CD4-positive, CD25-positive, alpha-beta regulatory T cell (primary cell): ENCODE data around the gene FAM181A. TPM values are rescaled to one million over a fixed set of nuclear protein-coding genes. Genes with fewer than 3 reads are reported as not detected.

Experiments
- ATAC-seq, 2 donors: fragments of 150-1000 bp; cut with Tn5 transposase; one replicate each; pipeline ENCODE4 v1.10.0; 2021; ENCODE audit warnings: low read depth in 2 of 2, moderate number of reproducible peaks in 2 of 2, moderate library complexity in 1 of 2
- DNase-seq, 3 donors: peaks; one replicate each; pipeline versions ENCODE4 v3.0.0 to v3.0.0-alpha.2; 2012 to 2022; ENCODE audit warnings: mixed read lengths in 1 of 3
- H3K27ac ChIP-seq: one replicate; pipeline ENCODE4 v1.7.0; 2013; ENCODE audit warnings: mild to moderate bottlenecking, low read length; ENCODE audit not compliant: insufficient read depth, poor library complexity, severe bottlenecking
- H3K27me3 ChIP-seq: one replicate; pipeline ENCODE4 v1.7.0; 2013; ENCODE audit warnings: low read length; ENCODE audit not compliant: control insufficient read depth, insufficient read depth
- H3K36me3 ChIP-seq: one replicate; pipeline ENCODE4 v1.7.0; 2013; ENCODE audit warnings: mild to moderate bottlenecking, low read length, moderate library complexity; ENCODE audit not compliant: control insufficient read depth, insufficient read depth
- H3K4me1 ChIP-seq: 2 replicates; pipeline ENCODE4 v1.7.0; 2013; ENCODE audit warnings: mild to moderate bottlenecking, low read length; ENCODE audit not compliant: insufficient read depth, control insufficient read depth, poor library complexity, severe bottlenecking
- H3K4me3 ChIP-seq: one replicate; pipeline ENCODE4 v1.7.0; 2013; ENCODE audit warnings: low read depth, mild to moderate bottlenecking, low read length, moderate library complexity
- H3K9me3 ChIP-seq, 2 experiments: 1 replicate in 1 of 2; 2 replicates in 1 of 2; pipeline ENCODE4 v1.7.0; 2013; ENCODE audit warnings: low read length in 2 of 2, mild to moderate bottlenecking in 1 of 2, moderate library complexity in 1 of 2; ENCODE audit not compliant: control insufficient read depth in 2 of 2
- H3K27ac Mint-ChIP-seq, 3 donors: one replicate each; pipeline ENCODE4 v1.8.0; 2020 to 2022; ENCODE audit warnings: mild to moderate bottlenecking in 3 of 3, mixed read lengths in 3 of 3, moderate library complexity in 2 of 3
- H3K27me3 Mint-ChIP-seq: one replicate; pipeline ENCODE4 v1.8.0; 2022; ENCODE audit warnings: mild to moderate bottlenecking, mixed read lengths
- H3K36me3 Mint-ChIP-seq: one replicate; pipeline ENCODE4 v1.8.0; 2020; ENCODE audit warnings: mixed read lengths
- H3K4me1 Mint-ChIP-seq, 4 donors: one replicate each; pipeline ENCODE4 v1.8.0; 2020 to 2022; ENCODE audit warnings: mixed read lengths in 4 of 4, mild to moderate bottlenecking in 1 of 4
- H3K4me3 Mint-ChIP-seq, 4 donors: one replicate each; pipeline ENCODE4 v1.8.0; 2020 to 2022; ENCODE audit warnings: mild to moderate bottlenecking in 4 of 4, mixed read lengths in 4 of 4, moderate library complexity in 3 of 4
- H3K9me3 Mint-ChIP-seq, 7 donors: one replicate each; pipeline ENCODE4 v1.8.0; 2020 to 2022; ENCODE audit warnings: mixed read lengths in 7 of 7, mild to moderate bottlenecking in 3 of 7, moderate library complexity in 2 of 7
- polyA plus RNA-seq, 4 donors: library from polyadenylated mRNA; unstranded; fragments of 300-500 nt; fragmentation: Illumina TruSeq; gene quantifications; one replicate each; pipeline ENCODE4 v1.2.3, GENCODE V29; 2021
- total RNA-seq: library from RNA; stranded (reverse); gene quantifications from one replicate; pipeline ENCODE4 v1.2.3, GENCODE V29; 2022

The FAM181A gene
- total and polyA plus RNA-seq, 5 donors from 2014 or later, result not detected

DNA sequence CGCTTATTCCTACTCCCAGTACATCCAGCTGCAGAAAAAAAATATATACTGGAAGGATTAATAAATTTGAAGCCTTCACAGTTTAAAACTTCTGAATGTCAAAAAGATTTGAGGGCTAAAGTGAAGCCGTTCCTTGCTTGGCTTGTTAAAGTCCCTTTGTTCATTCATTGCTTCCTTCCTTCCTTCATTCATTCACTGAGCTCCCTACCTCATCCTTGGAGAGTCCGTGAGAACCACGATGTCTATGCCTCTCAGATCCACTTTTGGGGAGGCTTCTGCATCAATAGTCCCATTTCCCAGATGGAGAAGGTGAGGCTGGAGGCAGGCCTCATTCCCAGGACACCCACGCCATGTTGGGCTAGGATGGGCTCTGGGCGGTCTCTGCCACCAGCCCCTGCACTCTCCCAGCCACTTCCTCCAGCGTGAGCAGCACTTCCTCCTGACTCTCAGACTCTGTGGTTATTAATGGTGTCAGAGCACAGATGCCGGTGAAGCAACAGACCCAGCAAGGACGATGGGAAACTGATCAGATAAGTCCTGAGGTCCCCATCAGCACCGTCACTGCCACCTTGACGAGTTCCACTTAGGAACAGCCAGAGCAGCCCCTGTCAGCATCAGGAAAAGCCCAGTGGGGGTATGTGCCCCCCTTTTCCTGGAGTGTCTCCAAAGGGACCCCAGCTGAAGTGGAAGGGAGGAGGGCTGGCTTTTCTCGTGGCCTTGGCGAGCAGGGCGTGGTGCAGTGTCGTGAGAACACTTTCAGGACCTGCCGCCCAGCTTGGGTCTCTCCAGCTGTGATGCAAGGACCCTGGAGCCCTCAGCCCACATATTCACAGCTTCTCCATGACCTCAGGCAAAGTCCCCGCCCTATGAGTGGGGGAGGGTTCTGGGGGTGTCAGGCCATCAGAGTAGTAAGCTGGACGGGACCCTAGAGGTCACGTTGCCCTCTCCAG lies 28.0 kb downstream of the FAM181A start:
- ATAC-seq (peak; percentile 50 to 53), DNase-seq (peak; percentile 36 to 85 (median 57))
- H3K27ac Mint-ChIP-seq, result peak overlapping the region; percentile 94 to 95 (median 95)
- peaks cover 13 to 81% (median 52%) of the 10 kb centered on the region in 4 donors for H3K4me1 Mint-ChIP-seq
- peaks cover 4% of the 10 kb centered on the region for H3K27me3 Mint-ChIP-seq
- H3K4me1 ChIP-seq, result peaks cover 72% of the 10 kb centered on the region
- H3K27ac ChIP-seq, result peak overlapping the region; percentile 79
- H3K9me3 Mint-ChIP-seq, result no peaks in the 10 kb centered on the region
- H3K4me3 ChIP-seq, result peak overlapping the region; percentile 77
- peak overlapping the region; percentile 78 to 92 (median 82) for H3K4me3 Mint-ChIP-seq
- no peaks in the 10 kb centered on the region for H3K36me3 Mint-ChIP-seq
- H3K9me3 ChIP-seq, result no peaks in the 10 kb centered on the region
- peaks cover 7% of the 10 kb centered on the region for H3K36me3 ChIP-seq
- no peaks in the 10 kb centered on the region for H3K27me3 ChIP-seq

- Mint-ChIP-seq H3K27ac (peak overlapping the region; percentile 69 to 95 (median 94)), H3K4me1 (peaks cover 13 to 87% (median 58%) of the 10 kb centered on the region in 4 donors), H3K27me3 (peaks cover 4% of the 10 kb centered on the region), H3K9me3 (no peaks in the 10 kb centered on the region), H3K4me3 (peak overlapping the region; percentile 78 to 92 (median 82)), H3K36me3 (no peaks in the 10 kb centered on the region)
- ATAC-seq (no peak), DNase-seq (no peak)
- peak overlapping the region; percentile 79 for H3K27ac ChIP-seq
- peaks cover 2% of the 10 kb centered on the region for H3K36me3 ChIP-seq
- no peaks in the 10 kb centered on the region for H3K27me3 ChIP-seq
- peaks cover 80% of the 10 kb centered on the region for H3K4me1 ChIP-seq
- no peaks in the 10 kb centered on the region for H3K9me3 ChIP-seq
- peak overlapping the region; percentile 77 for H3K4me3 ChIP-seq
Measured at GRCh38 chr14:93955850-93956481, 28.8 kb downstream of the FAM181A start.

DNA sequence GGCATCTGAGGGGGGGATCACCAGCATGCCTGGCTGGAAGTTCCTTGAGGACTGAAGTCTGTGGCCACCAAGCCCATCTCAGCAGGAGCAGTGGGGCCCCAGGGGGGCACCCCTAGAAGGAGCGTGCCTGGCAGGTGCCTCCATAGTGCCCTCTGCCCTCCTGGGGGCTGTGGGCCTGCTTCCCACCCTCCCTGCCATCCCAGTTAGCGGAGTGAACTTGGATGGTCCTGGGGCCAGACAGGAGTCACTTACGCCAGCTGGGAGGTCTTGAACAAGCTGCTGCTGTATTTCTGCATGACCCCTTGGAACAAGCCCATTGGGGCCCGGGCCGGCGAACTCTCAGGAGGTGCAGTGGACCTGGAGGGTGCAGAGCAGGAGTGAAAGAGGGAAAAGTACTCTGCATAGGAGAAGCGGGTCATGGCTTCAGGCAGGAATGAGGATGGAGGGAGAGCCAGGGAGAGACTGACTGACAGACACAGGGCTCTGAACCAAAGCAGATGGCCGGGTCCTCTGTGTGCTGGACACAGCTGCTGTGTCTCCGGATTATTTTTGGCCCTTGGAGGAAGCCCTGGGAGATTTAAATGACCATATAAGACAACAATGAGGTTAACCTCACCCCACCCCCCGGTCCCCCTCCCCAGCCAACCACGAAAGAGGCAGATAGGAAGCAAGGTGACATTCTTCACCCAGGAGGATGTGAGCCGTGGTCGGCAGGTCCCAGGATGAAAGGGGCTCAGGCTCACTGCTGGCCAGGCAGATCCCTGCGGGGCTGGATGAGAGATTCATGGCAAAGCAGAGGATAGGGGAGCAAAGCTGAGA lies 29.6 kb downstream of the FAM181A start:
- peak in 1 of 3 donors; percentile 54 for DNase-seq
- H3K4me3 ChIP-seq, result peak overlapping the region; percentile 77

DNA sequence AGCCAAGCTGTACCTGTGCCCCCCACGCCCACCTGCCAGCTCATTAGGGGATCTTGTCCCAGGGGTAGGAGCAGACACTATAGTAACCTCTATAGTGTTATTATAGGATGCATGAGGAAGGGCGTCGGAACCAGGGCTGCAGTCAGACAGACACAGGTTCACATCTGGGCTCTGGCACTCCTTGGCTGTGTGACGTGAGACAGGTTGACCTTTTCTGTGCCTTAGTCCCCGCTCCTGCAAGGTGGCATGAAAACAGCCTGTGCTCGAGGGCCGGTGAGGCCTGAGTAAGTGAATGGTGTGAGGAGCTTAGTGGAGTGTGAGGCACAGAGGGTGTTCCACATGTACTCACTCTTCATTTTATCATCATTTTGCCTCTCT lies 30.2 kb downstream of the FAM181A start:
- DNase-seq (no peak), ATAC-seq (no peak)
- Mint-ChIP-seq H3K4me1 (peaks cover 18 to 95% (median 66%) of the 10 kb centered on the region in 4 donors), H3K36me3 (no peaks in the 10 kb centered on the region), H3K9me3 (peaks cover 0 to 1% (median 0%) of the 10 kb centered on the region in 7 donors), H3K27me3 (peaks cover 4% of the 10 kb centered on the region), H3K4me3 (peak overlapping the region; percentile 55 to 95 (median 82)), H3K27ac (peak overlapping the region; percentile 52 to 89 (median 76))
- Histone ChIP-seq H3K4me1 (peaks cover 94% of the 10 kb centered on the region), H3K4me3 (no peak overlapping the region), H3K27me3 (no peaks in the 10 kb centered on the region), H3K27ac (peak overlapping the region; percentile 34), H3K36me3 (no peaks in the 10 kb centered on the region), H3K9me3 (no peaks in the 10 kb centered on the region)

More for the DNA sequence above, 29.6 kb downstream of the FAM181A start:
- Mint-ChIP-seq H3K4me1 (peaks cover 17 to 95% (median 64%) of the 10 kb centered on the region in 4 donors), H3K27me3 (peaks cover 4% of the 10 kb centered on the region), H3K4me3 (peak overlapping the region; percentile 55 to 95 (median 82)), H3K27ac (peak overlapping the region; percentile 52 to 89 (median 76)), H3K9me3 (peaks cover 0 to 1% (median 0%) of the 10 kb centered on the region in 7 donors), H3K36me3 (no peaks in the 10 kb centered on the region)
- Histone ChIP-seq H3K9me3 (no peaks in the 10 kb centered on the region), H3K36me3 (no peaks in the 10 kb centered on the region), H3K27ac (peak overlapping the region; percentile 79), H3K27me3 (no peaks in the 10 kb centered on the region), H3K4me1 (peaks cover 88% of the 10 kb centered on the region)
- no peak for ATAC-seq

DNA sequence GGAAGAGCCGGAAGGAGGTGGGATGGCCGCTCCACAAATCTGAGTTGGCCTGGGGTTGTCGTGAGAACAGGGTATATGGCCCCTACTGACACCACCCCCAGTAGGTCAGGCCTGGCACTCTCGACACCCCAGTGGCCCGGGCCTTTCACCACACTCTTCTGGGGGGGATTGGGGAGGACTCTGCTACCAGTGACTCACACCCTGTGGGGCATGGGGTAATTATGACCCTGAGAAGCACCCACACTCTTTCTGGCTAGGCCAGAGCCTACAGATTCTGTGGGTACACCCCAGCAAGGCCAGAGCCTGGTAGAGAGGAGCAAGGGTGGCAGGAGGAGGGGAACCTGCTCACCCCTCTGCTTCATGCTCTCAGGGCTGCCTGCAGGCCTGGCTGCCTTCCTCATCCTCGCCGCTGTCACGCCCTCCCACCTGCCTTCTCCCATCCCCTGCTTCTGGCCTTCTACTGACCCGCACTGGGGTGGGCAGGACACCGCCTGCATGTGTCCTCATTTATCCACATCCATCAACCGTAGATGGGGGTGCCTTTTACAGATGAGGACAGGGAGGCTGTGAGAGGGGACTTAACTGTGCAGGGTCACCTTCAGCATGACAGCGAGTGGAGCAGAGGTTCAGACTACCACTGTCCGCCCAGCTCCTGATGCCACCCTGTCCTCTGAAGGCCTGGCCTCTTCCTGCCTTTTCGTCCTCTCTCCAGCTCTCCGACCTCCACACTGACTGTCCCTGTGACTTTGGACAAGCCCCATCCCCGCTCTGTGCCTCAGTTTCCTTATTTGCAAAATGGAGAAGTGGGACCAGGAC lies 30.8 kb downstream of the FAM181A start:
- Histone ChIP-seq H3K36me3 (no peaks in the 10 kb centered on the region), H3K27ac (peak overlapping the region; percentile 88), H3K4me3 (peak overlapping the region; percentile 19), H3K27me3 (no peaks in the 10 kb centered on the region), H3K4me1 (peaks cover 95% of the 10 kb centered on the region), H3K9me3 (no peaks in the 10 kb centered on the region)
- H3K9me3 Mint-ChIP-seq, result peaks cover 0 to 1% (median 0%) of the 10 kb centered on the region in 7 donors
- H3K27me3 Mint-ChIP-seq, result peaks cover 4% of the 10 kb centered on the region
- ATAC-seq, result no peak
- no peaks in the 10 kb centered on the region for H3K36me3 Mint-ChIP-seq
- H3K4me1 Mint-ChIP-seq, result peaks cover 18 to 96% (median 69%) of the 10 kb centered on the region in 4 donors
- H3K4me3 Mint-ChIP-seq, result peak overlapping the region in 3 of 4 donors; percentile 49 to 82 (median 81)
- DNase-seq, result no peak
- H3K27ac Mint-ChIP-seq, result peak overlapping the region in 2 of 3 donors; percentile 87 to 89

GRCh38 chr14:93958567-93959238 lies 31.6 kb downstream of the FAM181A start:
- H3K36me3 ChIP-seq, result no peaks in the 10 kb centered on the region
- peak overlapping the region; percentile 80 to 89 (median 85) for H3K4me3 Mint-ChIP-seq
- H3K9me3 Mint-ChIP-seq, result peaks cover 0 to 1% (median 0%) of the 10 kb centered on the region in 7 donors
- H3K4me1 Mint-ChIP-seq, result peaks cover 24 to 96% (median 73%) of the 10 kb centered on the region in 4 donors
- peak overlapping the region; percentile 74 for H3K4me3 ChIP-seq
- DNase-seq, result no peak
- H3K36me3 Mint-ChIP-seq, result no peaks in the 10 kb centered on the region
- H3K9me3 ChIP-seq, result no peaks in the 10 kb centered on the region
- no peak for ATAC-seq
- H3K4me1 ChIP-seq, result peaks cover 96% of the 10 kb centered on the region
- H3K27ac ChIP-seq, result peak overlapping the region; percentile 88
- no peaks in the 10 kb centered on the region for H3K27me3 ChIP-seq
- H3K27me3 Mint-ChIP-seq, result peaks cover 4% of the 10 kb centered on the region
- peak overlapping the region; percentile 97 to 99 (median 99) for H3K27ac Mint-ChIP-seq
